Measurements from ENCODE around the gene THRA. TPM values are rescaled to one million over a fixed set of nuclear protein-coding genes. Genes with fewer than 3 reads are reported as not detected.

Gene THRA
- total and polyA plus RNA-seq, 9 of the 15 experiments (the other 6 are each of a cell fraction or from before 2014, with no cell fraction given), result 0.34 to 23.4 (median 12.7) TPM

DNA sequence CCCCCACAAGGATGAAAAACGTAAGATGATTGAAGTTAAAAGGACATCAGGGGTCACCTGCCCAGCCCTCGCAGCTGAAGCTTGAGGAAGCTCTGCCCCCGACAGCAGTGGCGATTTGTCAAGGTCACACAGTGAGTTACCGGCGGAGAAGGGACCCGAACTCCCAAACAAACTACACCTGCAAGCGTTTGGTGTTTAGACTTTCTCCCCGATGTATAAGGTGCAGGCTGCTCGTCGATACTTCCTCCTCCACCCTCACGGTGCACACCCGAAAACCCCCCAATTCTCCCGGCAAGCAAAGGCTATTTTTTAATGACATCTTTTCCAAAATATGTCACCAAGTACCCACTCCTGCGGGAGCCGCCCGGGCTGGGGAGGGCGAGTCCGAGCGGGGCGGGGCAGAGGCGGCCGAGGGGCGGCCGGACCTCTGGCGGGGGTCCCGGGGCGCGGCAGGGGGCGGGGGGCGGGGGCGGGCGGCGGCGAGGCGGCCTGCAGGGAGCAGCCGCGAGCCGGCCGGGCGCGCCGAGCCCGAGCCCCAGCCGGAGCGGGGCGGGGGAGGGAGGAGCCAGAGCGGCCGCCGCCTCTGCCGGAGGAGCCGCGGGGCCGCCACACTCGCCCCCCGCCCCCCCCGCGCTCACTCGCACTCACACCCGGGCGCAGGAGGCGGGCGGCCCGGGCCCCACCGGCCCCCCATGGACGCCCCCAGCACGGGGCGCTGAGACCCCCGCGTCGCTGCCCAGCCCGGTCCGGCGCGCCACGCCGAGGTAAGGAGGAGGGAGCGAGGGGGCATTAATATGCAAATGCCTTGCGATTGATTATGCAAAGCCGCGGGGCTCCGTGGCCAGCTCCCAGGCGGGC, at the start of gene THRA (continued):
- TF ChIP-seq ETS1 (conservative IDR thresholded peaks at IDR 0.05; ENCODE audit: control insufficient read depth, low read depth, low read length) (peak; percentile 38; the same call in 1 of the 2 replicates), RFX7 (CRISPR knock-in tag; IDR thresholded peaks at IDR 0.05) (no peak), EZH2 (IDR thresholded peaks at IDR 0.05; ENCODE audit: borderline replicate concordance, low read depth, low read length) (no peak), PTRF (tag; IDR thresholded peaks at IDR 0.05) (no peak), ZNF77 (CRISPR knock-in tag; IDR thresholded peaks at IDR 0.05) (no peak), SIN3A (IDR thresholded peaks at IDR 0.05; ENCODE audit: borderline replicate concordance in 2 of 2, control insufficient read depth in 1 of 2, low read depth in 2 of 2, low read length in 2 of 2) (peak; percentile 21 to 60; a peak in 1 of 4 replicates), RREB1 (CRISPR knock-in tag; IDR thresholded peaks at IDR 0.05) (no peak), HMGN3 (IDR thresholded peaks at IDR 0.05; ENCODE audit: borderline replicate concordance, extremely low read depth, insufficient read length, low read depth, low read length) (no peak), PTBP1 (IDR thresholded peaks at IDR 0.05; ENCODE audit: low read depth, low read length) (no peak), MXI1 (IDR thresholded peaks at IDR 0.05; ENCODE audit: low read depth, low read length) (no peak), SMAD4 (CRISPR knock-in tag; conservative IDR thresholded peaks at IDR 0.05) (no peak), CBFA2T3 (IDR thresholded peaks at IDR 0.05) (no peak), ZBTB7A (IDR thresholded peaks at IDR 0.05; ENCODE audit: borderline replicate concordance, control insufficient read depth, low read depth, low read length) (peak; percentile 95), ZC3H8 (IDR thresholded peaks at IDR 0.05) (no peak)
- TF ChIP-seq, protein P1, sequence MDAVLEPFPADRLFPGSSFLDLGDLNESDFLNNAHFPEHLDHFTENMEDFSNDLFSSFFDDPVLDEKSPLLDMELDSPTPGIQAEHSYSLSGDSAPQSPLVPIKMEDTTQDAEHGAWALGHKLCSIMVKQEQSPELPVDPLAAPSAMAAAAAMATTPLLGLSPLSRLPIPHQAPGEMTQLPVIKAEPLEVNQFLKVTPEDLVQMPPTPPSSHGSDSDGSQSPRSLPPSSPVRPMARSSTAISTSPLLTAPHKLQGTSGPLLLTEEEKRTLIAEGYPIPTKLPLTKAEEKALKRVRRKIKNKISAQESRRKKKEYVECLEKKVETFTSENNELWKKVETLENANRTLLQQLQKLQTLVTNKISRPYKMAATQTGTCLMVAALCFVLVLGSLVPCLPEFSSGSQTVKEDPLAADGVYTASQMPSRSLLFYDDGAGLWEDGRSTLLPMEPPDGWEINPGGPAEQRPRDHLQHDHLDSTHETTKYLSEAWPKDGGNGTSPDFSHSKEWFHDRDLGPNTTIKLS (IDR thresholded peaks at IDR 0.05; ENCODE audit: borderline replicate concordance, low read depth), result no peak
- TF ChIP-seq, protein P2, sequence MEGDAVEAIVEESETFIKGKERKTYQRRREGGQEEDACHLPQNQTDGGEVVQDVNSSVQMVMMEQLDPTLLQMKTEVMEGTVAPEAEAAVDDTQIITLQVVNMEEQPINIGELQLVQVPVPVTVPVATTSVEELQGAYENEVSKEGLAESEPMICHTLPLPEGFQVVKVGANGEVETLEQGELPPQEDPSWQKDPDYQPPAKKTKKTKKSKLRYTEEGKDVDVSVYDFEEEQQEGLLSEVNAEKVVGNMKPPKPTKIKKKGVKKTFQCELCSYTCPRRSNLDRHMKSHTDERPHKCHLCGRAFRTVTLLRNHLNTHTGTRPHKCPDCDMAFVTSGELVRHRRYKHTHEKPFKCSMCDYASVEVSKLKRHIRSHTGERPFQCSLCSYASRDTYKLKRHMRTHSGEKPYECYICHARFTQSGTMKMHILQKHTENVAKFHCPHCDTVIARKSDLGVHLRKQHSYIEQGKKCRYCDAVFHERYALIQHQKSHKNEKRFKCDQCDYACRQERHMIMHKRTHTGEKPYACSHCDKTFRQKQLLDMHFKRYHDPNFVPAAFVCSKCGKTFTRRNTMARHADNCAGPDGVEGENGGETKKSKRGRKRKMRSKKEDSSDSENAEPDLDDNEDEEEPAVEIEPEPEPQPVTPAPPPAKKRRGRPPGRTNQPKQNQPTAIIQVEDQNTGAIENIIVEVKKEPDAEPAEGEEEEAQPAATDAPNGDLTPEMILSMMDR (IDR thresholded peaks at IDR 0.05 in 2 of 3, conservative IDR thresholded peaks at IDR 0.05 in 1 of 3; ENCODE audit: insufficient read depth in 2 of 3, low read depth in 1 of 3, low read length in 3 of 3), result peak in 2 of 3 experiments; percentile 24 to 54; a peak in 1 of 6 replicates

Data from K562 (cell line).